Astrocyte (in vitro differentiated cells and primary cell): ENCODE measurements around the gene RDH5. TPM values are rescaled to one million over a fixed set of nuclear protein-coding genes. Genes with fewer than 3 reads are reported as not detected.

ENCODE experiments used
- DNase-seq: peaks from one replicate; pipeline ENCODE4 v3.0.0-alpha.2; 2010; ENCODE audit warnings: low read depth
- FAIRE-seq: peaks from 2 replicates; lab custom pipeline; 2011; peaks lifted over from hg19 to GRCh38; lab: Jason Lieb, UNC
- H2AFZ ChIP-seq: 2 replicates; pipeline ENCODE4 v1.6.0; 2012; ENCODE audit warnings: low read depth, low read length, inconsistent platforms
- H3K27ac ChIP-seq: 2 replicates; pipeline ENCODE4 v1.5.1; 2011; ENCODE audit warnings: low read depth, low read length, inconsistent platforms
- H3K27me3 ChIP-seq: 2 replicates; pipeline ENCODE4 v1.6.0; 2011; ENCODE audit warnings: low read length, inconsistent platforms; ENCODE audit not compliant: insufficient read depth
- H3K36me3 ChIP-seq: 2 replicates; pipeline ENCODE4 v1.5.1; 2011; ENCODE audit warnings: low read length, inconsistent platforms; ENCODE audit not compliant: insufficient read depth
- H3K4me1 ChIP-seq: 2 replicates; pipeline ENCODE4 v1.5.1; 2011; ENCODE audit warnings: low read length, inconsistent platforms; ENCODE audit not compliant: insufficient read depth
- H3K4me2 ChIP-seq: 2 replicates; pipeline ENCODE4 v1.6.0; 2012; ENCODE audit warnings: low read length, inconsistent platforms
- H3K4me3 ChIP-seq: 2 replicates; pipeline ENCODE4 v1.5.1; 2011; ENCODE audit warnings: low read depth, mild to moderate bottlenecking, low read length, inconsistent platforms; ENCODE audit not compliant: insufficient read depth
- H3K79me2 ChIP-seq: 2 replicates; pipeline ENCODE4 v1.6.0; 2012; ENCODE audit warnings: mild to moderate bottlenecking, low read length, inconsistent platforms; ENCODE audit not compliant: insufficient read depth
- H3K9ac ChIP-seq: 2 replicates; pipeline ENCODE4 v1.6.0; 2012; ENCODE audit warnings: mild to moderate bottlenecking, low read length, inconsistent platforms
- H3K9me3 ChIP-seq: 2 replicates; pipeline ENCODE4 v1.5.1; 2012; ENCODE audit warnings: low read depth, mild to moderate bottlenecking, low read length, inconsistent platforms; ENCODE audit not compliant: insufficient read depth
- H4K20me1 ChIP-seq: 2 replicates; pipeline ENCODE4 v1.6.0; 2012; ENCODE audit warnings: low read length, inconsistent platforms; ENCODE audit not compliant: insufficient read depth
- H3K27ac Mint-ChIP-seq: one replicate; pipeline ENCODE4 v1.8.0; 2021; ENCODE audit warnings: mild to moderate bottlenecking, mixed read lengths; ENCODE audit not compliant: unreplicated experiment
- H3K27me3 Mint-ChIP-seq: one replicate; pipeline ENCODE4 v1.8.0; 2021; ENCODE audit warnings: low read depth, mixed read lengths; ENCODE audit not compliant: unreplicated experiment
- H3K36me3 Mint-ChIP-seq: one replicate; pipeline ENCODE4 v1.8.0; 2021; ENCODE audit warnings: low read depth, mixed read lengths; ENCODE audit not compliant: unreplicated experiment
- H3K4me1 Mint-ChIP-seq: one replicate; pipeline ENCODE4 v1.8.0; 2021; ENCODE audit warnings: low read depth, mixed read lengths; ENCODE audit not compliant: unreplicated experiment
- H3K4me3 Mint-ChIP-seq: one replicate; pipeline ENCODE4 v1.8.0; 2021; ENCODE audit warnings: mild to moderate bottlenecking, moderate library complexity, mixed read lengths; ENCODE audit not compliant: unreplicated experiment
- H3K9me3 Mint-ChIP-seq: one replicate; pipeline ENCODE4 v1.8.0; 2021; ENCODE audit warnings: mild to moderate bottlenecking, mixed read lengths; ENCODE audit not compliant: unreplicated experiment
- CTCF ChIP-seq: IDR thresholded peaks from 2 replicates; pipeline ENCODE4 v1.5.1; 2011; ENCODE audit warnings: low read depth, mild to moderate bottlenecking, inconsistent platforms, low read length, moderate library complexity; ENCODE audit not compliant: insufficient read depth
- EZH2 ChIP-seq: IDR thresholded peaks from 2 replicates; pipeline ENCODE4 v1.6.1; 2012; ENCODE audit warnings: mild to moderate bottlenecking, low read length, inconsistent platforms; ENCODE audit not compliant: insufficient read depth
- total RNA-seq: library from RNA; stranded (reverse); gene quantifications from 2 replicates; pipeline ENCODE4 v1.2.1, GENCODE V29; 2021

The RDH5 gene
- total RNA-seq, 1 donor from 2014 or later = 2.1 TPM

GRCh38 chr12:55675666-55676065 is 44.5 kb upstream of the RDH5 start:
- Histone ChIP-seq H3K27me3 (no peaks in the 10 kb centered on the region), H2AFZ (no peak overlapping the region), H3K9ac (no peak overlapping the region), H4K20me1 (no peaks in the 10 kb centered on the region), H3K79me2 (no peaks in the 10 kb centered on the region), H3K4me1 (no peaks in the 10 kb centered on the region), H3K4me2 (no peak overlapping the region), H3K36me3 (no peaks in the 10 kb centered on the region), H3K9me3 (no peaks in the 10 kb centered on the region), H3K4me3 (no peak overlapping the region), H3K27ac (no peak overlapping the region)
- Mint-ChIP-seq H3K27ac (no peak overlapping the region), H3K4me1 (no peaks in the 10 kb centered on the region), H3K9me3 (peaks cover 1% of the 10 kb centered on the region), H3K27me3 (peaks cover 10% of the 10 kb centered on the region), H3K36me3 (no peaks in the 10 kb centered on the region), H3K4me3 (no peak overlapping the region)
- no peak for TF ChIP-seq CTCF
- TF ChIP-seq EZH2 = no peak
- FAIRE-seq (no peak), DNase-seq (no peak)

- no peak for FAIRE-seq
These were observed 43.5 kb upstream of the RDH5 start for GRCh38 chr12:55676707-55677106.

More at GRCh38 chr12:55676707-55677106, 43.5 kb upstream of the RDH5 start:
- Histone ChIP-seq H3K27ac (no peak overlapping the region), H3K79me2 (no peaks in the 10 kb centered on the region), H3K9ac (no peak overlapping the region), H3K36me3 (no peaks in the 10 kb centered on the region), H3K4me1 (peaks cover 7% of the 10 kb centered on the region), H3K4me3 (no peak overlapping the region), H3K4me2 (no peak overlapping the region), H2AFZ (no peak overlapping the region), H3K27me3 (no peaks in the 10 kb centered on the region), H4K20me1 (no peaks in the 10 kb centered on the region), H3K9me3 (no peaks in the 10 kb centered on the region)
- no peak for TF ChIP-seq CTCF
- TF ChIP-seq EZH2 = no peak
- H3K4me1 Mint-ChIP-seq = peaks cover 7% of the 10 kb centered on the region
- H3K36me3 Mint-ChIP-seq = no peaks in the 10 kb centered on the region
- no peak overlapping the region for H3K4me3 Mint-ChIP-seq
- H3K9me3 Mint-ChIP-seq = peaks cover 1% of the 10 kb centered on the region
- no peak for DNase-seq
- H3K27ac Mint-ChIP-seq = no peak overlapping the region
- peaks cover 14% of the 10 kb centered on the region for H3K27me3 Mint-ChIP-seq
